GM21447 (cell line): ENCODE results near the gene USP13.
"Not testable (repeated sequence)": the region's sequence is repeated elsewhere in the genome, so short reads cannot be mapped to it uniquely, and the experiment has no call there.

Experiments
- ATAC-seq: cut with Tn5 transposase; IDR thresholded peaks from one replicate; pipeline ENCODE4 v1.9.1; 2021; ENCODE audit not compliant: unreplicated experiment

Gene USP13, protein sequence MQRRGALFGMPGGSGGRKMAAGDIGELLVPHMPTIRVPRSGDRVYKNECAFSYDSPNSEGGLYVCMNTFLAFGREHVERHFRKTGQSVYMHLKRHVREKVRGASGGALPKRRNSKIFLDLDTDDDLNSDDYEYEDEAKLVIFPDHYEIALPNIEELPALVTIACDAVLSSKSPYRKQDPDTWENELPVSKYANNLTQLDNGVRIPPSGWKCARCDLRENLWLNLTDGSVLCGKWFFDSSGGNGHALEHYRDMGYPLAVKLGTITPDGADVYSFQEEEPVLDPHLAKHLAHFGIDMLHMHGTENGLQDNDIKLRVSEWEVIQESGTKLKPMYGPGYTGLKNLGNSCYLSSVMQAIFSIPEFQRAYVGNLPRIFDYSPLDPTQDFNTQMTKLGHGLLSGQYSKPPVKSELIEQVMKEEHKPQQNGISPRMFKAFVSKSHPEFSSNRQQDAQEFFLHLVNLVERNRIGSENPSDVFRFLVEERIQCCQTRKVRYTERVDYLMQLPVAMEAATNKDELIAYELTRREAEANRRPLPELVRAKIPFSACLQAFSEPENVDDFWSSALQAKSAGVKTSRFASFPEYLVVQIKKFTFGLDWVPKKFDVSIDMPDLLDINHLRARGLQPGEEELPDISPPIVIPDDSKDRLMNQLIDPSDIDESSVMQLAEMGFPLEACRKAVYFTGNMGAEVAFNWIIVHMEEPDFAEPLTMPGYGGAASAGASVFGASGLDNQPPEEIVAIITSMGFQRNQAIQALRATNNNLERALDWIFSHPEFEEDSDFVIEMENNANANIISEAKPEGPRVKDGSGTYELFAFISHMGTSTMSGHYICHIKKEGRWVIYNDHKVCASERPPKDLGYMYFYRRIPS

DNA sequence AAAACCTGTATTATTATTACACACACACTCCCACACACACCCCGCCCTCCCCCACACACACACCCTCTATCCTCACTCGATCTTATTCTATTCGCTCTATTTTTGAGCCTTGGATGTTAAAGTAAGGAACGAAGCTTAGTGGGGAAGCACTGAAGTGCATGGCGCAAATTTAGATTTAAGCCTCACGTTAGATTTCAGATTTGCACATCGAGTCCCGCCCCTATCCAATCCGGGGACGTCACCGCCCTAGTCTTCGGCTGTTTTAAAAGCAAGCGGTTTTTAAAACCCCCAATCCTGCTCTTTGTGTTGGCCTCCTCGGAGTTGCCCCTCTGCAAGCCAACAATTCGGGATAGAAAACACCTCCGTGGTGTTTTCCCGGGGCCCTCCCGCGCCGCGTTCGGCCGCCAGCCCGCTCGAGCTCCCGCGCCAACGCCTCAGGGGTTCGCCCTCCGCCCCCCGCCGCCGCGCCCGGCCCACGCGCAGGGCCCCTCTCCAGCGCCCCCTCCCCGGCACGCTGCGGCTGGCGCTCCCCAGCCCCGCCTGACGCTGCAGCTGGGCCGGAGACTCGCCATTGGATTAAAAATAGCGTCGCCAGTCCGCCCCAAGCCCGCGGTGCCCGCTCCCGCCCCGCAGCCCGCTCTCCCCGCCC, at the start of gene USP13:
TSS of gene USP13 (plus strand) at position 594 of the 649 bp plus-strand sequence. CDS start 186 bp downstream, outside the sequence.
- peak; percentile 48 for ATAC-seq

DNA sequence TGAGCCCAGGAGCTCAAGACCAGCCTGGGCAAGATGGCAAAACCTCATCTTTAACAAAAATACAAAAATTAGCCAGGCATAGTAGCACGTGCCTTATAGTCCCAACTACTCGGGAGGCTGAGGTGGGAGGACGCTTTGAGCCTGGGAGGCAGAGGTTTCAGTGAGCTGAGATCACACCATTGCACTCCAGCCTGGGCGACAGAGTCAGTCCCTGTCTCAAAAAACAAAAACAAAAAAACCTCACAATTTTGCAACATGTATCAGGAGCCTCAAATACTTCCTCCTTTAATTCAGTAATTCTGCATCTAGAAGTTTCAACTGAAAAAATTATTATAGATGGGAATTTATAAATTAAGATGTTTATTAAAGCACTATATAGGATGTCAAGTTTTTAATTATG, 49.5 kb upstream of the USP13 start:
- no peak for ATAC-seq

DNA sequence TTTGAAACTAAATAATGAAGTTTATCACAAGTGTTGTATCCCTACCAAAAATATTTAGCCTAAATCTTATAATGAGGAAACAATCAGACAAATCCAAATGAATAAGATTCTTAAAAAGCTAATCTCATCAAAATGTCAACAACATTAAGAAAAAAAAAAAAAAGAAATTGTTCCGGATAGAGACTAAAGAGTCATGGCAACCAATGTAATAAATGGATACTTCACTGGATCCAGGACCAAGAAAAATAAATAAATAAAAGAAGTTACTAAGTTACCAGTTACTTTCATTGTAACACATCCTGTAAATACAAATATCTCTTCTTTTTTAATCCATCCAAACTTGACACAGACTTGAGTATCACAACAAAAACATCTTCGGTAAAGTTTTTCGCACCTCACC, 49.0 kb upstream of the USP13 start:
- ATAC-seq: no peak

DNA sequence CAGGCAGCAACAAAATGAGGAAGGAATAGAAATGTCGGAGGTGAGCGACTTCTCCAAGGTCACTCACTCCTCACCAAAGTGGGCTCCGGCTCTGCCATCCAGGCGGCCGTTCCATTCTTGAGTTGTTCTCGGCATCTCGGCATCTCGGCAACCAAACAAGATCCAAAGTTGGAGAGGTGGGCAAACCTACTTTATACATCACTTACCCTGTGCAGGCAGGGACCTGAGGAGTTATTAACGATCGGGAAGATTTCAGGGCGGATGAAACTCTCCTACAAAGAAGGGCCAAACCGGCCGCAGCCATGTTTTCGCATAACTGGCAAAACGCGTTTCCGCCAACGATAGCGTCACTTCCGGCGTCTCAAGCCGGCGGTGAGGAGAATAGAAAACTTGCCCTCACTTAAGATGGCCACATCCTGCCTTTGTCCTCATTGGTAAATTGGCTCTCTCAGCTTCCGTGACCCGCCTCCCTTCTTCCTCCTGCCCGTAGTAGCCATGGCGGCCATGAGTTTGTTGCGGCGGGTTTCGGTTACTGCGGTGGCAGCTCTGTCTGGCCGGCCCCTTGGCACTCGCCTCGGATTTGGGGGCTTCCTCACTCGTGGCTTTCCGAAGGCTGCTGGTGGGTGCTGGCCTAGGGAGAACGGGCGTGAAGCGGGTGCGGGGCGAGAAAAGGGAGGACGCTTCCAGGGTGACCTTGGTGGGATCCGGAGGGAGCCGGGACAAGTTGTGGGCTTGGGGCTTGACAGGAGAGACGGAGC, 48.3 kb upstream of the USP13 start, which contains the start of the genes MRPL47 and NDUFB5:
TSS of gene MRPL47 (minus strand) at position 318 of the 758 bp plus-strand sequence. CDS start at position 304, 14 bp downstream.
TSS of gene NDUFB5 (plus strand) at position 474 of the 758 bp plus-strand sequence. CDS start at position 496, 22 bp downstream.
- peak; percentile 97 for ATAC-seq

DNA sequence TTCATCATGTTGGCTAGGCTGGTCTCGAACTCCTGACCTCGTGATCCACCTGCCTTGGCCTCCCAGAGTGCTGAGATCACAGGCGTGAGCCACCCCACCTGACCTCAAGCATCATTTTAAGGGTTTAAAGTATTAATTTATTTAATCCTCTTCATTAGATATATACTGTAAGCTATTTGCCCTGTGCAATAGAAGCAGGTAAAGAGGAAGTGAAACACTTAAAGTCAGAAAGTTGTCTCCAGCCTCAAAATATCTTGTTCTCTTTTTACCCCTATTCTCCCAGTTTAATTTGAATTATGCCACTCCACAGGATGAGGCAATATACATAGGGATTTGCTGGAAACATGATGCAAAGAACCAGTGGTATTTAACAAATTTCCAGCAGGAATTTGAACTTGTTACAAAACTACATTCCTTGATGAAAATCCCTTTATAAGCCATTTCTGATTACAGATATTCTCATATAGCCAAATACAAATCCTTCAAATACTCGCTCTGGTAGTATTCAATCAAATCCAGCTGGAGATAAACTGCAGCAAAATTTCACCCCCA, 46.2 kb upstream of the USP13 start:
- ATAC-seq: no peak

DNA sequence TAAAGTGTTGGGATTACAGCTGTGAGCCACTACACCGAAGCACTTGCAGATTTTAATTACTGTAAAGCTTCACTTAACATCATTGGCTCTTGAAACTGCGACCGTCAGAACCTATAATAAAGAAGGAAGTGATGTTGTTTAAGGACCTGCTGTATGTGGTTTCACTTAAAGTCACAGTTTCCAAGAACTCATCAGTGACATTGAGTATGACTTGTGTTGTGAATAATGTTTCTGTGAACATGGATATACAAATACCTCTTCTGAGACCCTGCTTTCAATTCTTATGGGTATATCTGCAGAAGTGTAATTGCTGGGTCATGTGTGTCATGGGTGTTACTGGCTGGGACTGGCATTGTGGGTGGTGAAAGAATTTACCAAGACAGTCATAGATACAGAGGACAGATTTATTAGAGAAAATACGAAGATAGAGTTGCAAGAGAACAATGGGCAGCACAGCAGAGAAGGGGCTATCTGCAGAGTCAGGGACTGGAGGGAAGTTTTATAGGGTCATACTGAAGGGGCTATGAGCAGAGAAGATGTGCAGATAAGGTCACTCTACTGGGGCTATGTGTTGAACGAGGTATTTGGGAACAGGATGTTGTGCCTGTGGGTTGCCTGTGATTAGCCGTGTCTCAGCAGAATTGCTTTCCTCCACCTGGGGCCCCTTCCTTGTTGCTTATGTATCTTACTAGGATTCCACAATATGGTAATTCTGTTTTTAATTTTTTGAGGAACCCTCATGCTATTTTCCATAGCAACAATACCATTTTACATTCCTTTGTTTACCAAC, 43.7 kb upstream of the USP13 start:
- ATAC-seq: peak; percentile 48

DNA sequence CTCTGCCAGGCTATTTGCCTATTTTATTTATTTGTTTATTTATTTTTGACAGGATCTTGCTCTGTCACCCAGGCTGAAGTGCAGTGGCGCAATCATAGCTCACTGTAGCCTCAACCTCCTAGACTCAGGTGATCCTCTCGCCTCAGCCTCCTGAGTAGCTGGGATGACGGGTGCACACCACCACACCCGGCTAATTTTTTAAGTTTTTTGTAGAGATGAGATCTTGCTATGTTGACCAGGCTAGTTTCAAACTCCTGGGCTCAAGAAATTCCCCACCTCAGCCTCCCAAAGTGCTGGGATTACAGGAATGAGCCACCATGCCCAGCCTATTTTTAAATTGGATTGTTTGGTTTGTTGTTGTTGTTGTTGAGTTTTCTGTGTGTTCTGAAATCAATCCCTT, 42.8 kb upstream of the USP13 start:
- ATAC-seq: no peak

DNA sequence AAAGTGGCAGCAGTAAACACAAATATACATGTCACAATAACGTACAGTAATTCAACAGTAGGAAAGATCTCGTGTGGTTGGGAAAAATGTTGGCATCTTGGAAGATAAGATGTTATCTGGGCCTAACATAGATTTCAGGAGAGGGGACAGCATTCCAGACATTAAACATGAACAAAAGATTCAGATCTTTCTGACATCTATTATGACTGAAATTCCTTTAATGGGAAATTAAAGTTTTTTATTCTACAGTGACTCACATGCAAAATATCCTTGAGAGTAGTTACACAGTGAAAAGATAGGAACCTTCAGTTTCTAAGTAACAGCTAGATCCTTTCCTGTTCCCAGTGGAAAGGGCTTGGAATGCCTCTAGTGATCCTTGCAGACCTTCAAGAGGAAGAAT, 39.0 kb upstream of the USP13 start:
- ATAC-seq: no peak

DNA sequence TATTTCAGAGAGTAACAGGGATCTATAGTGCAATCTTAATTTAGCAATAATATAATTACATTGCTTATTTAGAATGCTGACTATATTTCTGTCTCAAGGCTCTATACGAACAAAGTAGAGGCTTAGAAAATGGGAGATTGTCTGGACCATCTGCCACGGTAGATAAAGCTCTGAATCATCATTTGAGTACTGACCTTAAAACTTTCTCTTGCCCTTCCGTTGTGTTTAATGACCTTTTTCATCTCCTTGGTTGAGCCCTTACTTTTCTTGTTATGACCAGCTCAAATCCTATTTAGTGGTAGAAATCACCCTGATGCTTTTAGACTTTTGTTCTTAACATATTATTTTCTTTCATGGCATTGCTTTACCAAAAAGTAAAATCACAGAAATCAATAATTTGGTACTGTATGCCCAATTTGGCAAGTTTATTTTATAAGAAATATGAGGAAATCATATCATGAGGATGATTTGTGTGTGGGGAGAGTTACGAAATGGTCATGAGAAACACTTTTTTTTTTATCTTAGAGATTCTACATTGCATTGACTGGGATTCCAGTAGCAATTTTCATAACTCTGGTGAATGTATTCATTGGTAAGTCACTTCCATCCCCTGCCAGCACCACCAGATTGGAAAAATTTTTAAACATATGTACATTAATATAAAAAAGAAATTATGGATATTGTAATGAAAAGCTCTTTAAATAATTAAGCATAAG, 37.2 kb upstream of the USP13 start:
- no peak for ATAC-seq

DNA sequence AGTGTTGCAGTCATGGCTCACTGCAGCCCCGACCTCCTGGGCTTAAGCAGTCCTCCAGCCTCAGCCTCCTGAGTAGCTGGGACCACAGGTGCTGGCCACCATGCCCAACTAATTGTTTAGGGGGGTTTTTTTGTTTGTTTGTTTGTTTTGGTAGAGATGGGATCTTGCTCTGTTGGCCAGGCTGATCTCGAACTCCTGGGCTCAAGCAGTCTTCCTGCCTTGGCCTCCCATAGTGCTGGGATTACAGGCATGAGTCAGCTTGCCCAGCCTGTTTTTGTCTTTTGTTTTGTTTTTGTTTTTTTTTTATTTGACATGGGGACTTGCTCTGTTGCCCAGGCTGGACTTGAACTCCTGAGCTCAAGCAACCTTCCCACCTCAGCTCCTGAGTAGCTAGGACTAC, 30.8 kb upstream of the USP13 start:
- ATAC-seq: no peak

DNA sequence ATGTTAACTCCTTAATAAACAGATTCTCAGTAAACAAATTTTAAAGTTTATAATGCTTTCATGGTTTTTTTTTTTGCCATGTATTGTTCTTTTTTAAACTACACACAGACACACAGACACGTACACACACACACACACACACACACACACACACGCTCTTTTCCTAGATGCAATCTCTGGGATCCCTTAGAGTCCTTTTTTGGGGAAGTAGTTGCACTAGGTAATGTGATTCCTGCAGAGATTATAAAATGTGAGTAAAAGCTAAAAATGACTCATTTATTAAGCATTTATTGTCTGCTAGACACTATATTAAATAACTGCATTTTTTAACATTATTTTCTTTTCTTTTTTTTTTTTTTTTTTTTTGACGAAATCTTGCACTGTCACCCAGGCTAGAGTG, 28.4 kb upstream of the USP13 start:
- no peak for ATAC-seq

DNA sequence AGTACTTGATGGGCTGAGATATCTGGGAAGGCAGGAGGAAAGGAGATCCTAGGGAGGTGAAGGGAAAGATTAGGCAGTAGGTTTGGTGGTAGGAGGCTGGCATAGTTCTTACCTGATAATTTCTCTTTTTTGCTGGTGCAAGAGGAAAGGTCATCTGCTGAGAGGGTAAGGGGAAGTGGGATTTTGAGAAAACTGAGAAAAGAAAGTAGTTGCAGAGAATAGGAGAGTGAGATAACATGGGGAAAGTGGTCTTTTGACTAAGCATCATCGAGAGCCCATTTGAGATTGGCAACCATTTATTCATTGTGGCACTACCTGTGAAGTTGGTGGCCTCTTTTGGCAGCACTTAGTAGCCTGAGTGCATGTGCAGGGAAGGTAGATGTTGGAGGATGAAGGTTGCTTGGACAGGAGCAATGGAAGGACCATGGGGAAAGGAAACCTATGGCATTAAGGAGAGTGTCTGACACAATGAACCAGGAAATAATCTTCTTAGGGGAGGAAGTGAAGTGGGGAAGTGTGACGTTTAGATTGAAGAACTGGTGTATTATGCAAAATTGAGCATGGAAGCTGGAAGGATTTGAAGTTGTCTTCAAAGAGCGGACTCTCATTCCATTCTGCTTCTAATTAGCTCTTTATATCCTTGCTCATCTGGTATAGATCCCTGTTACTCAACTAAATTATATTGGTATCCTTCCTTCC, 21.9 kb upstream of the USP13 start:
- no peak for ATAC-seq

DNA sequence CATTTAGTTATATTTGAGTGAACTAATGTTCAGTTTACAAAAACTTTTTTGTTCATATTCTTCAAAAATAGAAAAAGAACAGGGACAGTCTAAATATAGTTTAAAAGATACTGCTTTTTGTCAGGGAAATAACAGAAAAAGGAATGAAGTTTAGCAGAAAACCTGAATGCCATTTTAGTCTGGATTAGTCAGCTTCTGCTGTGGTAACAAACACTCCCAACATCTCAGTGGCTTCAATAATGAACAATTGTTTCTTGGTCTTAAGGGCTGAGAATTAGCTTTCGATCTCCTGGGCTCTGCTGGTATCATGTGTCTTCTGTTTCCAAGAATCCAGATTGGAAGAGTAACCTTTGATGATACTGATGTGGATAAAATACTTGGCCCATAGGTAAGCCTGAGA, 12.4 kb upstream of the USP13 start:
- no peak for ATAC-seq

DNA sequence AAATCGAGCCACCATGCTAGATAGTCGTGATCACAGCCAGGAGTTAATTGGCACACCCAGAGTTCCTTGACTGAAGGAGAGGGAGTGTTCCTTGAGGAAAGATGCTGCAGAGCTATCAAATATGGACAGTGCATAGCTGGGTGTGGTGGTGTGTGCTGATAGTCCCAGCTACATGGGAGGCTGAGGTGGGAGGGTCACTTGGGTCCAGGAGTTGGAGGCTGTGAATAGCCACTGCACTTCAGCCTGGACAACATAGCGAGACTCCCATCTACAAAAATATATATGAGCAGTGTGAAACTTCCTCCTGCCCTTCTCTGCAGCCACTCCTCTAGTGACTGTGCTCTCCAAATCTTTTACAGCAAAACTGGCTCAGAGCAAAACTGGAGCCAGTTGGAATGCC, 10.0 kb upstream of the USP13 start:
- no peak for ATAC-seq

DNA sequence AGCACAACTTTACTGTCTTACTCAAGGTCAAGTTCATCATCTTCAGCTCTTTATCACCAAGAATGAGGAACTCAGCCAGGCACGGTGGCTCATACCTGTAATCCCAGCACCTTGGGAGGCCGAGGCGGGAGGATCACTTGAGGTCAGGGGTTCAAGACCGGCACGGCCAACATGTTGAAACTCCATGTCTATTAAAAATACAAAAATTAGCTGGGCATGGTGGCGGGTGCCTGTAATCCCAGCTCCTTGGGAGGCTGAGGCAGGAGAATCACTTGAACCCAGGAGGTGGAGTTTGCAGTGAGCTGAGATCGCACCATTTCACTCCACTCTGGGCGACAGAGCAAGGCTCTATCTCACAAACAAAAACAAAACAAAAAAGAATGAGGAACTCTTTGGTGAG, 9.0 kb upstream of the USP13 start:
- not testable (repeated sequence) for ATAC-seq

DNA sequence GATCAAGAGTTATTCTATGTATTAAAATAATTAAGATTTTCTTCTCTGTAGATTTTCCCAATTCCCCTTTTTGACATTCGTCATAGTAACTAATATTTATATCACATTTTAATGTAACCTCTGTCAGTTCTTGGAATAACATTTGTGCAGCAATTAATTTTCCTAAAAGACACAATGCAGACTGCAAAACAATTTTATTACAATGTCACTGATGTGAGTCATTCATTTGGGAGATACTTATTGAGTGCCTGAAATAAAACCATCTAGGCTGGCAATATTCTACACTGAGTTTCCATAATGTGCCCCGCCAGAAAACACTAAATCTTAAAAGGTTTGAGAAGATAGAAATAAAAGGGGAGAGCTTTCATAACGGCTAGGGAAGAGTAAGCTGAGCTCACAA, 6.7 kb upstream of the USP13 start:
- no peak for ATAC-seq

DNA sequence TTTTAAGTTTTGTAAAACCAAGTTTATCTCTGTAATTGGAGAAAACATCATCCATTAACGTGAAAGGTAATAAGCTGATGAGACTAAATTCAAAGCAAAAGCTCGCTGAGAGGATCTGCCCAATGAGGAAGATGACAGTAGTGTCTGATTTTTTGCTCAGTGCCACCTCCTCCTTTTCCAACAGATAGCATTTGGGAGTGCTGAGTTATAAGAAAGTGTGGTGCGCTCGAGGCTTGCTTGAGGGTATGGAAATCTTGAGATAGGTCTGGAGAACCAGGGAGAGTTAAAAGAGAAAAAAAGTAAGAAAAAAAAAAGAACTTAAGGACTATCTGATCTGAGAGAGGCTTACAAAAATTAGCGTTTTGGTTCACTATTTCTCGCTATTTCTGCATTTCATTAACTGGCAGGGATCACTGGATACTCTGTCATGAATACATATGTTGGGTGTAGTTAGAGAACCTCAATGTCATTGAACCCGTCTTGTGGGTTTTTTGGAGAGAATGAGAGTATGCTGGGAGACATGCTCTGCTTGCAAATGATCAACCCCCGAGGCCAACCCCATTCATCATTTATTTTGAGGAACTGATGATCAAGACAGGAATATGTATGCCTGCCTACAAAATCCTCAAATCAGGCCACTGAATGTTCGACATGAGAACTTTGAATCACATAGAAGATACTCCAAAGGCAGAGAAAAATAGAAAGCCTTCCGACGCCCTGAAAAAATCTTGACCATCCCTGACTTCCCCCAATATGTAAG, 973 bp upstream of the USP13 start:
- no peak for ATAC-seq
